ENCODE measurements around the gene TEX28.
"Not testable (repeated sequence)": the region's sequence is repeated elsewhere in the genome, so short reads cannot be mapped to it uniquely, and the experiment has no call there.

TEX28 gene

DNA sequence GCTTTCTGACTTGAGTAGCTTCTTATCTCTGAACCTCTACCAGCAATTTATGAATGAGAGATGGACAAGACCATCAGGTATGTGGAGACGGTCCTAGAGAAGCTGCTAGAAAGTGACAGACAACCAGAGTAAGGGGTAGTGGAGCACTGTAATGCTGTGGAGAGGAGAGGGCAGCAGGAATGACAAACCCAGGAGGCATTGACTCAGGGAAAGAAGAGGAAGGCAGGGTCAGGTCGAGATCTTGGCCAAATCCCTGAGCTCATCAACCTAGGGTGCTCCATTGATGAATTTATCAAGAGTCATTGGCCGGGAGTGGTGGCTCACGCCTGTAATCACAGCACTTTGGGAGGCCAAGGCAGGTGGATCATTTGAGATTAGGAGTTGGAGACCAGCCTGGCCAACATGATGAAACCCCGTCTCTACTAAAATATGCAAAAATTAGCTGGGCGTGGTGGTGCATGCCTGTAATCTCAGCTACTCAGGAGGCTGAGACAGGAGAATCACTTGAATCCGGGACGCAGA is 54.9 kb downstream of the TEX28 start:
- not testable (repeated sequence) for DNase-seq

DNA sequence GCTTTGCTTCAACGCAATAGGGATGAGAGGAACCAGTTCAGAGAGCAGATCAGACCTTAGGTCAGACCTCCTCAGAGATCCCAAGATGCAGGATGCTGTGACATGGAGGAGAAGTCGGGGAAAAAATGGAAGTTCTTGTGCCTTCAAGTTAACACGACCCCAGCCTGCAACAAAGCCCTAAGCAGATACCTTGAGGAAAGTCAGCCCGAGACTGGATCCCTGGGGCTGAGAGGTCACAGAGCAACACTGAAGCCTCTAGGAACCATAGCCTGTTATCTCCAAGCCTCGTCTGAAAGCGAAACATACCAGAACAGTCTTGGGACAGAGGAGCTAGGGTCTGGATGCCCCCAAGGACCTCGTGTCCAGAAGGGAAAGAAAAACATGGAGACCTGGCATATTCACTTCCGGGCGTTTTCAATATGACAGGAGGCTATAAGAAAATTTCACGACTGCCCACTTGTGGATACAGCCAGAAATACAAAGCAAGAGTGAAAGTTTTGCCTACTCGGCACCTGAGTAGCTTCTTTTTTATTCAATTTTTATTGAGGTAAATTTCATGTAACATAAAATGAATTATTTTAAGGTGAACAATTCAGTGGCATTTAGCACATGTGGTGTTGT is 55.9 kb downstream of the TEX28 start:
- DNase-seq, result not testable (repeated sequence)

DNA sequence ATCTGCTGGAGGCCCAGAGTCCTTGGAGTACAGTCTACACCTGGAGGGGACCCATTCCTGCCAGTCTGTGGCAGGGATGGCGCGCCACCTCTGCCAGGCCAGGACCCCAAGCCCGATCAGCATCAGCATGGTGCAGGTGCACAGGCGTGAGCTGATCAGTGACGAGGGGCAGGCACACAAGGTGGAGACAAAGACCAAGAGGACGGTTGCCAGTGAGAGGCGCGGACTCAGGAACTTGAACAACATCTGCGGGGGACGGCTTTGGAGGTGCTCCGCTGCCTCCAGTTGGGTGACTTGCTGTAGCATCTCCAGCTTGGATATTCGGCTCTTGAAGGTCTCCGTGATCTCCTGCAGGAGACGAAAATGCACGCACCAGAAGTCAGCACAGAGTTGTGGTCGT is 61.3 kb downstream of the TEX28 start:
- not testable (repeated sequence) for DNase-seq

DNA sequence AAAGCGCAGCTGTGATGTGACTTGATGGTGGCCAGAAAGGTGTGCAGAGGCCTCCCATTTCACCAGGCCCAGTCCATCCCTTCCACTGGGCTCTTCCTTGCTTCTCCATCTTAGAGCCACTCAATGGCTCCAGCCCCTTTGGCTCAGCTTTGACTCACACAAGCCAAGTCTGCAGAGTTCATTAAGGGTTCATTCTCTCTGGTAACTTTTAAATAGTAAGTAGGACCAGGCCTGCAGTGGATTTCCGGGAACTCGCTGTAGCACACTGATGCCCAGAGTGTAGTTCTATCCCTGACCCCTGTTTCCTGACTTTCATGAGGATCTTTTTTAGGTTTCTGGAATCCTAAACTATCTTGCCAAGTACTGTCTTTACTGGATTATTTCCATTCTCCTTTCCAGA is 63.5 kb downstream of the TEX28 start:
- not testable (repeated sequence) for DNase-seq

DNA sequence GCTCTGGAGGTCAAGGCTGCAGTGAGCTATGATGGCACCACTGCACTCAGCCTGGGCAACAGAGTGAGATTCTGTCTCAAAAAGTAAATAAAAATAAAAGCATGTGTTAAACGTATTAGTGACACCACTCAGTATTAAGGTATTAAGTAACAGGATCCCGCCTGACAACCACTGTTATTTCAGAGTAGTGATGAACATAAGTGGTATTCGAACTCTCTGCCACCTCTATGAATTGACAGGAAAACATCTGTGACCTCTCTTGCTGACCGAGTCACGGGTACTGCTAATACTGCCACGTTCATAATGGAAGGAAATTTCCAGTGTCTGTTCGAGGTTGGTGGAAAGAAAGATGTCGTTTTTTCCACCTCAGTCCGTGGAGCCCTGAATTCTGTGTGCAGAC is 68.2 kb downstream of the TEX28 start:
- not testable (repeated sequence) for DNase-seq

DNA sequence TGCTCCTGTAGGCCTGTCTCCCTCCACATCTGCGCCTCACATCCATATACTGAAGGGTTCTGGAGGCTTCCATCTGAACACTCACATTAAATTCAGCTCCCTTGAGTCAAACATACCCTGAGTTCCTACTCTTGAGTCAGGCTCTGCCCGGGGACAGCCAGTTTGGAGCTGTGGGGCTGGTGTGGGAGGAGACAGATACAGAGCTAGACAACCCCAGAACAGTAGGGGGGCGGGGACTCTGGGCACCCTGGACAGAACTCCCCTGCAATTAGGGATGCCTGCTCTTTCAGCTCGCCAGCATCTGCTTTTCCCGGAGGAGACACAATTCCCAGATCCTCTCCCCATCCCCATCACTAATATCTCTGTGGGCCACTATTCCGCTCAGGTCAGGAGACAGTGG is 69.6 kb downstream of the TEX28 start:
- not testable (repeated sequence) for DNase-seq

All from NCI-H2029 (cell line).